ENCODE results near the gene SLC35F1.

DNA sequence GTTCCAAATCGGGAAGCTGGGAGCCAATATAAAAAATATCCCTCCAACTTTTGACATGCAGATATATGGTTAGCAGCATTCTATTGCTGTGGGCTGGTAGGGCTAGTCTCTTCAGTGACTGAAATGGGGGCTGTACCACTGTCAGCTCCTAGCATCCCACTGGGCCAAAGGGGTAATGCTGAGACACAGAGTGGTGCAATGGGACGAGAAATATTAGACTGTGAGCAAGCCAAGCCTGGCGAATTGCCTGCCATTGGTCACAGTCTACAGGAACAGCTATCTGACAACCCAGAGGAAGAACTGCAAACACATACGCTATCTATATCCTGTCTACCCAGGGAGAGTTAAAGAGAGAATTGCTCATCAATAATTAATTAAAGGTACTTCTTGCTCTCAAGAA is 3.5 kb downstream of the SLC35F1 start:
- no peak for TF ChIP-seq POLR2AphosphoS5 (IDR thresholded peaks at IDR 0.05)
- TF ChIP-seq, protein P1, sequence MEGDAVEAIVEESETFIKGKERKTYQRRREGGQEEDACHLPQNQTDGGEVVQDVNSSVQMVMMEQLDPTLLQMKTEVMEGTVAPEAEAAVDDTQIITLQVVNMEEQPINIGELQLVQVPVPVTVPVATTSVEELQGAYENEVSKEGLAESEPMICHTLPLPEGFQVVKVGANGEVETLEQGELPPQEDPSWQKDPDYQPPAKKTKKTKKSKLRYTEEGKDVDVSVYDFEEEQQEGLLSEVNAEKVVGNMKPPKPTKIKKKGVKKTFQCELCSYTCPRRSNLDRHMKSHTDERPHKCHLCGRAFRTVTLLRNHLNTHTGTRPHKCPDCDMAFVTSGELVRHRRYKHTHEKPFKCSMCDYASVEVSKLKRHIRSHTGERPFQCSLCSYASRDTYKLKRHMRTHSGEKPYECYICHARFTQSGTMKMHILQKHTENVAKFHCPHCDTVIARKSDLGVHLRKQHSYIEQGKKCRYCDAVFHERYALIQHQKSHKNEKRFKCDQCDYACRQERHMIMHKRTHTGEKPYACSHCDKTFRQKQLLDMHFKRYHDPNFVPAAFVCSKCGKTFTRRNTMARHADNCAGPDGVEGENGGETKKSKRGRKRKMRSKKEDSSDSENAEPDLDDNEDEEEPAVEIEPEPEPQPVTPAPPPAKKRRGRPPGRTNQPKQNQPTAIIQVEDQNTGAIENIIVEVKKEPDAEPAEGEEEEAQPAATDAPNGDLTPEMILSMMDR (IDR thresholded peaks at IDR 0.05) = no peak
- no peak for TF ChIP-seq POLR2A (IDR thresholded peaks at IDR 0.05)

Data from prostate gland (tissue), 2 donors.